Measurements from ENCODE around the gene SMG9.

Gene SMG9

GRCh38 chr19:43790587-43790986 lies 35.8 kb upstream of the SMG9 start:
- Histone ChIP-seq H2AFZ (ENCODE audit: low read depth) (no peak overlapping the region), H3K27me3 (ENCODE audit: insufficient read depth, low read depth) (no peaks in the 10 kb centered on the region), H3K36me3 (ENCODE audit: insufficient read depth) (no peaks in the 10 kb centered on the region), H3K4me2 (no peak overlapping the region), H3K4me1 (ENCODE audit: low read depth, poor library complexity, severe bottlenecking) (no peaks in the 10 kb centered on the region), H3K4me3 (IDR thresholded peaks at IDR 0.05; ENCODE audit: insufficient read depth, low read depth, low read length) (no peak overlapping the region), H3K9ac (no peak overlapping the region), H3K79me2 (ENCODE audit: insufficient read depth, low read depth) (no peaks in the 10 kb centered on the region), H4K20me1 (ENCODE audit: insufficient read depth) (no peaks in the 10 kb centered on the region), H3K27ac (no peak overlapping the region)
- TF ChIP-seq, protein P1, sequence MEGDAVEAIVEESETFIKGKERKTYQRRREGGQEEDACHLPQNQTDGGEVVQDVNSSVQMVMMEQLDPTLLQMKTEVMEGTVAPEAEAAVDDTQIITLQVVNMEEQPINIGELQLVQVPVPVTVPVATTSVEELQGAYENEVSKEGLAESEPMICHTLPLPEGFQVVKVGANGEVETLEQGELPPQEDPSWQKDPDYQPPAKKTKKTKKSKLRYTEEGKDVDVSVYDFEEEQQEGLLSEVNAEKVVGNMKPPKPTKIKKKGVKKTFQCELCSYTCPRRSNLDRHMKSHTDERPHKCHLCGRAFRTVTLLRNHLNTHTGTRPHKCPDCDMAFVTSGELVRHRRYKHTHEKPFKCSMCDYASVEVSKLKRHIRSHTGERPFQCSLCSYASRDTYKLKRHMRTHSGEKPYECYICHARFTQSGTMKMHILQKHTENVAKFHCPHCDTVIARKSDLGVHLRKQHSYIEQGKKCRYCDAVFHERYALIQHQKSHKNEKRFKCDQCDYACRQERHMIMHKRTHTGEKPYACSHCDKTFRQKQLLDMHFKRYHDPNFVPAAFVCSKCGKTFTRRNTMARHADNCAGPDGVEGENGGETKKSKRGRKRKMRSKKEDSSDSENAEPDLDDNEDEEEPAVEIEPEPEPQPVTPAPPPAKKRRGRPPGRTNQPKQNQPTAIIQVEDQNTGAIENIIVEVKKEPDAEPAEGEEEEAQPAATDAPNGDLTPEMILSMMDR (conservative IDR thresholded peaks at IDR 0.05; ENCODE audit: low read depth, low read length): no peak

- Histone ChIP-seq H3K79me2 (ENCODE audit: insufficient read depth, low read depth) (no peaks in the 10 kb centered on the region), H3K27ac (no peak overlapping the region), H4K20me1 (ENCODE audit: insufficient read depth) (no peaks in the 10 kb centered on the region), H3K4me1 (ENCODE audit: low read depth, poor library complexity, severe bottlenecking) (no peaks in the 10 kb centered on the region), H2AFZ (ENCODE audit: low read depth) (no peak overlapping the region), H3K27me3 (ENCODE audit: insufficient read depth, low read depth) (no peaks in the 10 kb centered on the region), H3K36me3 (ENCODE audit: insufficient read depth) (no peaks in the 10 kb centered on the region), H3K9ac (no peak overlapping the region), H3K4me3 (IDR thresholded peaks at IDR 0.05; ENCODE audit: insufficient read depth, low read depth, low read length) (no peak overlapping the region), H3K4me2 (no peak overlapping the region)
- TF ChIP-seq, protein P1 (conservative IDR thresholded peaks at IDR 0.05; ENCODE audit: low read depth, low read length): no peak
Measured at GRCh38 chr19:43789029-43789428, 34.3 kb upstream of the SMG9 start.

- Histone ChIP-seq H3K36me3 (ENCODE audit: insufficient read depth) (no peaks in the 10 kb centered on the region), H3K9ac (no peak overlapping the region), H2AFZ (ENCODE audit: low read depth) (no peak overlapping the region), H3K4me1 (ENCODE audit: low read depth, poor library complexity, severe bottlenecking) (no peaks in the 10 kb centered on the region), H3K4me3 (IDR thresholded peaks at IDR 0.05; ENCODE audit: insufficient read depth, low read depth, low read length) (no peak overlapping the region), H3K27ac (no peak overlapping the region), H3K27me3 (ENCODE audit: insufficient read depth, low read depth) (no peaks in the 10 kb centered on the region), H3K4me2 (no peak overlapping the region), H3K79me2 (ENCODE audit: insufficient read depth, low read depth) (no peaks in the 10 kb centered on the region), H4K20me1 (ENCODE audit: insufficient read depth) (no peaks in the 10 kb centered on the region)
- TF ChIP-seq, protein P1 (conservative IDR thresholded peaks at IDR 0.05; ENCODE audit: low read depth, low read length): no peak
Measured at GRCh38 chr19:43786665-43787064, 31.9 kb upstream of the SMG9 start.

DNA sequence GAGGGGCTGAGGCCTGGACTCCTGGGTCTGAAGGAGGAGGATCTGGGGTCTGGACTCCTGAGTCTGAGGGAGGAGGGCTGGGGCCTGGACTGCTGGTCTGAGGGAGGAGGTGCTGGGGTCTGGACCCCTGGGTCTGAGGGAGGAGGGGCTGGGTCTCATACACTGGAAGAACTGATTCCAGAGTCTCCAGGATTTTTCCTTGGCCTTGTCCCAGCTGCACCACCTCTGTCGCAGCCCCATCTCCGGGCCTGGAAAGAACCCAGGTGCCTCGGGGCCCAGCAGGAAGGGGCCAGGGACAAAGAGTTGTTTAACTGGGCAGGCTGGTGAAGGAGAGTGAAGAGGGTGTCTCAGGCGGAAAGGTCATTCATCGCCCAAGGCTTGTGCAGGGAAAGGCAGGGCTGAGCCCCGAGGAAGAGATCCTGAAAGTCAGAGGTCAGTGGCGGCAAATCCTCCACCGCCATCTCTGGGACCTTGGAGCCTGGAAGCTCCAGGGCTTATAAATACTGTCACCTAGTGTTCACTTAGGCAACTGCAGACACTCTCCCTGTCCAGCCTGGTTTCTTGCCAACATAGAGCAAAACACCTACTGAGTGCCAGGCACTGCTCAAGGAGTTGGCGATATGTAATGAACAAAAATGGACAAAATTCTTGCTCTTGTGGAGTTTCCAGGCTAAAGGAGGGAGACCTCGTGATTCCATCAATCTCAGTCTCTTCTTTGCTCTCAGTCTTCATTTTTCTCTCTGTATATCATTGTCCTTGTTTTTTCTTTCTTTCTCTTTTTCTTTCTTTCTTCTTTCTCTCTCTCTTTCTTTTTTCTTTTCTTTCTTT lies 30.4 kb upstream of the SMG9 start:
- Histone ChIP-seq H3K4me2 (no peak overlapping the region), H3K9ac (no peak overlapping the region)

More for the DNA sequence above, 30.4 kb upstream of the SMG9 start:
- TF ChIP-seq, protein P1 (conservative IDR thresholded peaks at IDR 0.05; ENCODE audit: low read depth, low read length): peak; percentile 87
- no peak overlapping the region for H3K27ac ChIP-seq
- no peaks in the 10 kb centered on the region for H3K4me1 ChIP-seq (ENCODE audit: low read depth, poor library complexity, severe bottlenecking)
- peak overlapping the region; percentile 18; the same call in 1 of the 2 replicates for H2AFZ ChIP-seq (ENCODE audit: low read depth)
- H3K4me3 ChIP-seq (IDR thresholded peaks at IDR 0.05; ENCODE audit: insufficient read depth, low read depth, low read length): no peak overlapping the region
- no peaks in the 10 kb centered on the region for H3K27me3 ChIP-seq (ENCODE audit: insufficient read depth, low read depth)
- no peaks in the 10 kb centered on the region for H3K36me3 ChIP-seq (ENCODE audit: insufficient read depth)
- H3K79me2 ChIP-seq (ENCODE audit: insufficient read depth, low read depth): no peaks in the 10 kb centered on the region
- no peaks in the 10 kb centered on the region for H4K20me1 ChIP-seq (ENCODE audit: insufficient read depth)
